ENCODE results near the gene PLTP.

The PLTP gene

GRCh38 chr20:45924391-45925261 is 12.7 kb upstream of the PLTP start:
- peak; percentile 42 for DNase-seq
- H3K4me3 ChIP-seq (ENCODE audit: low read depth, low read length): no peak overlapping the region
- no peak overlapping the region for H3K27ac ChIP-seq

GRCh38 chr20:45921337-45922189 is 9.6 kb upstream of the PLTP start:
- no peak overlapping the region for H3K4me3 ChIP-seq (ENCODE audit: low read depth, low read length)
- TF ChIP-seq CTCF (IDR thresholded peaks at IDR 0.05; ENCODE audit: low read depth, low read length, missing control alignments): no peak
- H3K27ac ChIP-seq: no peak overlapping the region
- H3K36me3 ChIP-seq (replicated peaks): no peaks in the 10 kb centered on the region
- in situ Hi-C loops (cut with HindIII; ENCODE audit: low pct_ligation_motif_present, low sequenced_read_pairs): no loop called here
- no peaks in the 10 kb centered on the region for H3K27me3 ChIP-seq (replicated peaks)
- no peak for DNase-seq

More at GRCh38 chr20:45924391-45925261, 12.7 kb upstream of the PLTP start:
- in situ Hi-C loops (cut with HindIII; ENCODE audit: low pct_ligation_motif_present, low sequenced_read_pairs): no loop called here
- TF ChIP-seq CTCF (IDR thresholded peaks at IDR 0.05; ENCODE audit: low read depth, low read length, missing control alignments): no peak
- no peaks in the 10 kb centered on the region for H3K36me3 ChIP-seq (replicated peaks)
- no peaks in the 10 kb centered on the region for H3K27me3 ChIP-seq (replicated peaks)

- in situ Hi-C loops (cut with HindIII; ENCODE audit: low pct_ligation_motif_present, low sequenced_read_pairs): no loop called here
- no peaks in the 10 kb centered on the region for H3K27me3 ChIP-seq (replicated peaks)
- H3K36me3 ChIP-seq (replicated peaks): no peaks in the 10 kb centered on the region
- DNase-seq: no peak
- H3K4me3 ChIP-seq (ENCODE audit: low read depth, low read length): no peak overlapping the region
- H3K27ac ChIP-seq: peak overlapping the region; percentile 62
- no peak for TF ChIP-seq CTCF (IDR thresholded peaks at IDR 0.05; ENCODE audit: low read depth, low read length, missing control alignments)
These were observed 8.7 kb upstream of the PLTP start for GRCh38 chr20:45920462-45921336.

GRCh38 chr20:45919542-45920399 is 7.8 kb upstream of the PLTP start:
- DNase-seq: peak; percentile 87
- Histone ChIP-seq H3K27me3 (replicated peaks) (no peaks in the 10 kb centered on the region), H3K4me3 (ENCODE audit: low read depth, low read length) (no peak overlapping the region), H3K27ac (peak overlapping the region; percentile 62), H3K36me3 (replicated peaks) (no peaks in the 10 kb centered on the region)
- in situ Hi-C loops (cut with HindIII; ENCODE audit: low pct_ligation_motif_present, low sequenced_read_pairs): no loop called here
- no peak for TF ChIP-seq CTCF (IDR thresholded peaks at IDR 0.05; ENCODE audit: low read depth, low read length, missing control alignments)

Data from brain microvascular endothelial cell (primary cell).